CD4-positive, alpha-beta memory T cell (primary cell): ENCODE measurements around the gene PTPRT. TPM values are rescaled to one million over a fixed set of nuclear protein-coding genes. Genes with fewer than 3 reads are reported as not detected.
A peak's percentile ranks its signal among the peaks of the same experiment; 100 is the strongest.

ENCODE experiments used
- CTCF ChIA-PET: fragments of 350-600 bp; sonication (Branson Sonifier 250); formaldehyde crosslinking; loops from one replicate; lab custom pipeline; 2021; ENCODE audit warnings: inconsistent platforms; ENCODE audit not compliant: partially characterized antibody; lab: Charles Lee
- POLR2A ChIA-PET: fragments of 350-600 bp; sonication (Branson Sonifier 250); formaldehyde crosslinking; loops from one replicate; lab custom pipeline; 2021; ENCODE audit not compliant: partially characterized antibody; lab: Charles Lee
- DNase-seq, 5 donors: peaks; one replicate each; pipeline versions ENCODE4 v3.0.0 to v3.0.0-alpha.2; 2020 to 2022; ENCODE audit warnings: mixed read lengths in 1 of 5
- H3K27ac ChIP-seq: one replicate; pipeline ENCODE4 v1.7.0; 2013; ENCODE audit warnings: low read depth, low read length
- H3K27me3 ChIP-seq: 2 replicates; pipeline ENCODE4 v1.7.0; 2013; ENCODE audit warnings: mild to moderate bottlenecking, low read length, moderate library complexity; ENCODE audit not compliant: insufficient read depth
- H3K36me3 ChIP-seq: 2 replicates; pipeline ENCODE4 v1.7.0; 2013; ENCODE audit warnings: mild to moderate bottlenecking, low read length, moderate library complexity; ENCODE audit not compliant: insufficient read depth
- H3K4me1 ChIP-seq: 2 replicates; pipeline ENCODE4 v1.7.0; 2013; ENCODE audit warnings: mild to moderate bottlenecking, low read length, moderate library complexity; ENCODE audit not compliant: insufficient read depth
- H3K4me3 ChIP-seq, 2 donors: one replicate each; pipeline ENCODE4 v1.7.0; 2013; ENCODE audit warnings: low read length in 2 of 2, mild to moderate bottlenecking in 1 of 2
- H3K9me3 ChIP-seq, 2 donors: one replicate each; pipeline ENCODE4 v1.7.0; 2013; ENCODE audit warnings: low read length in 2 of 2, control low read depth in 1 of 2; ENCODE audit not compliant: control insufficient read depth in 1 of 2
- H3K27ac Mint-ChIP-seq, 7 donors: one replicate each; pipeline ENCODE4 v1.8.0; 2020 to 2021; ENCODE audit warnings: mixed read lengths in 7 of 7, mild to moderate bottlenecking in 6 of 7, inconsistent platforms in 3 of 7, moderate library complexity in 3 of 7
- H3K27me3 Mint-ChIP-seq, 2 donors: one replicate each; pipeline ENCODE4 v1.8.0; 2020 to 2021; ENCODE audit warnings: mixed read lengths in 2 of 2
- H3K36me3 Mint-ChIP-seq, 2 donors: one replicate each; pipeline ENCODE4 v1.8.0; 2020 to 2021; ENCODE audit warnings: mixed read lengths in 2 of 2, inconsistent platforms in 1 of 2, mild to moderate bottlenecking in 1 of 2
- H3K4me1 Mint-ChIP-seq, 4 donors: one replicate each; pipeline ENCODE4 v1.8.0; 2020 to 2021; ENCODE audit warnings: mixed read lengths in 4 of 4, mild to moderate bottlenecking in 1 of 4
- H3K4me3 Mint-ChIP-seq, 8 donors: one replicate each; pipeline ENCODE4 v1.8.0; 2020 to 2021; ENCODE audit warnings: mixed read lengths in 8 of 8, mild to moderate bottlenecking in 7 of 8, moderate library complexity in 6 of 8, inconsistent platforms in 3 of 8
- H3K9me3 Mint-ChIP-seq, 8 donors: one replicate each; pipeline ENCODE4 v1.8.0; 2020 to 2021; ENCODE audit warnings: mixed read lengths in 8 of 8, mild to moderate bottlenecking in 5 of 8, inconsistent platforms in 3 of 8, moderate library complexity in 1 of 8
- intact Hi-C: fragments of 100-400 bp; cut with micrococcal nuclease; formaldehyde crosslinking; loops from one replicate; pipeline ENCODE4 v1.15.1; 2023
- polyA plus RNA-seq, 2 donors: library from polyadenylated mRNA; unstranded; fragments of 300-500 nt; fragmentation: Illumina TruSeq; gene quantifications; one replicate each; pipeline ENCODE4 v1.2.3, GENCODE V29; 2021
- total RNA-seq, 2 experiments: library from RNA; stranded (reverse); gene quantifications; one replicate each; pipeline ENCODE4 v1.2.3, GENCODE V29; 2021

Gene PTPRT
- total and polyA plus RNA-seq, 4 experiments from 2014 or later = not detected

DNA sequence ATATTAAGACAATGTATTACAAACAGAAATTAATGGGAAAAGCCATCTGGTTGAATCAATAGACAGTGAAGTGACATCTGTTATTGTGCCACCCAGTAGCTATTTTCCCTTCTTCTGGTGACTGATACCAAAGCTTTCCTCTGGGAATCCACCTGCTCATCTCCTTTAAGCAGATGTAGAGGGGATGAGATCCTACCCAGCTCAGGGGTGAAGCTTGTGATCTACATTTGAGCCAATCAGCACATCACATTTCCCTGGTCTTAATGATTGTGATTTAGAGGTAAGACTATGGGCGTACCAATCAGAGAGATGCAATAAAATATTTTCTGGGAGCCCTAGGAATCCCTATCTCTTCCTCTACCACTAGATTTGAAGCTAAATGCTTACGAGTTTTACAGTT is 782.9 kb downstream of the PTPRT start:
- ChIA-PET CTCF (no interaction called here), POLR2A (no interaction called here)
- H3K4me3 ChIP-seq = no peak overlapping the region
- no peaks in the 10 kb centered on the region for H3K9me3 ChIP-seq
- Mint-ChIP-seq H3K4me3 (no peak overlapping the region), H3K9me3 (peaks cover 0 to 11% (median 3%) of the 10 kb centered on the region in 8 donors), H3K4me1 (no peaks in the 10 kb centered on the region), H3K27me3 (no peaks in the 10 kb centered on the region), H3K36me3 (no peaks in the 10 kb centered on the region), H3K27ac (no peak overlapping the region)
- no peak overlapping the region for H3K27ac ChIP-seq
- no peak for DNase-seq
- H3K4me1 ChIP-seq = no peaks in the 10 kb centered on the region
- H3K36me3 ChIP-seq = no peaks in the 10 kb centered on the region
- intact Hi-C loops = no loop called here
- H3K27me3 ChIP-seq = no peaks in the 10 kb centered on the region

DNA sequence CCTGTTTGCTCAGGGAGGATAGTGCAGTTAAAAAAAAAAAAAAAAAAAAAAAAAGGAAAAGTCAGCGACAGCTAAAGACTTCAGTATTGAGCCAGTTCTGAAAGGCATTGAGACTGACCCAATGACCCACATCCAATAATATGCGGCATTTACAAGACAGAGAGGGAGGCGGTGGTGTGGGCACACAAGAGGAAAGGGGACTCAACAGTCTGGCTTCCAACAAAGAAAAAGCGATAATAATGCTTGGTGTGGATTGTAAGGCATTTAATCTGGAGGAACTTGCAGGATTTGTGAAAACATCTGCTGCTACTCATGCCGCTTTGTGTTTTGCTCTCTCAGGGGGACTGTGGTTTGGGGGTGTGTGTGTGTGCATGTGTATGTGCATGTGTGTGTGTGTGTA is 787.3 kb downstream of the PTPRT start:
- intact Hi-C loops = no loop called here
- Mint-ChIP-seq H3K36me3 (no peaks in the 10 kb centered on the region), H3K4me3 (no peak overlapping the region), H3K4me1 (no peaks in the 10 kb centered on the region), H3K27ac (no peak overlapping the region), H3K9me3 (peaks cover 0 to 11% (median 3%) of the 10 kb centered on the region in 8 donors), H3K27me3 (no peaks in the 10 kb centered on the region)
- no peak for DNase-seq
- no peak overlapping the region for H3K4me3 ChIP-seq
- no peaks in the 10 kb centered on the region for H3K4me1 ChIP-seq
- CTCF ChIA-PET = no interaction called here
- no peaks in the 10 kb centered on the region for H3K27me3 ChIP-seq
- H3K9me3 ChIP-seq = no peaks in the 10 kb centered on the region
- POLR2A ChIA-PET = no interaction called here
- no peaks in the 10 kb centered on the region for H3K36me3 ChIP-seq
- H3K27ac ChIP-seq = no peak overlapping the region

DNA sequence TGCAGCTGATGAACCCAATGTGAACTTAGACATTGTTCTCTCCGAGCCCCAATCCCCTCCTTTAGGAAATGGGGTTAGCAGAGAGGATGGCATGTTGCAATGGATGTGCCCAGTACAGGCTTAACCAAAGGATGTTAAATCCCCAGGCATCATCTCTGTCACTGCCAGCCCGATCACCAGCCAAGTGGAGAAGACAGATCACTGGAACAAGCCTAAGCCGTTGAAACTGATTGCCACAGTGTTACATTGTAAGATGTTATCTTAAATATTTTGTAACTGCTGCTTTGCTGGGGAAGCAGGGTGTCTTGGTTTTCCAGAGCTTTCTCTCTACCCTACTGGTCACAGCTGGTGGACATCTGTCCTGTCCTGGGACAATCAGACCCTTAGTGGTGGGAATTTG is 788.1 kb downstream of the PTPRT start:
- CTCF ChIA-PET = no interaction called here
- Histone ChIP-seq H3K4me1 (no peaks in the 10 kb centered on the region), H3K27me3 (no peaks in the 10 kb centered on the region), H3K36me3 (no peaks in the 10 kb centered on the region), H3K27ac (no peak overlapping the region), H3K4me3 (no peak overlapping the region), H3K9me3 (no peaks in the 10 kb centered on the region)
- no peaks in the 10 kb centered on the region for H3K4me1 Mint-ChIP-seq
- no peaks in the 10 kb centered on the region for H3K36me3 Mint-ChIP-seq
- intact Hi-C loops = no loop called here
- H3K27me3 Mint-ChIP-seq = no peaks in the 10 kb centered on the region
- POLR2A ChIA-PET = no interaction called here
- peaks cover 0 to 11% (median 3%) of the 10 kb centered on the region in 8 donors for H3K9me3 Mint-ChIP-seq
- DNase-seq = no peak
- no peak overlapping the region for H3K4me3 Mint-ChIP-seq
- no peak overlapping the region for H3K27ac Mint-ChIP-seq

DNA sequence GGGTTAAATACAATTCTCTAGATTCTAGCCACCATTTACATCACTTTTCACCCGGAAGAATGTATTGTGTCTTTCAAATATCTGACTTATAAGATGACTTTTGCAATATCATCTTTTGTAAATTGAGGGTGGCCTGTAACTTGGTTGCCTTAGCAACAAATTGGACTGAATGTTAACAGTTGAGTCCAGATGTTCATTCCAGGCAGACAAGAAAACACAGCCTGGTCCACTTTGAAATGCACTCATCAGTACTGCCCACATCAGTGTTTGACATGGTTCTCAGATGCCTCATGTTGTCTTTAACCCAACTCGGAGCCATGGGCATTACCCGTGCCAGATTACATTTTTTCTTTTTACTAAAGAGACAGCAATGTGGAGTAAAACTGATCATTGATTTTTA is 789.9 kb downstream of the PTPRT start:
- no peak overlapping the region for H3K4me3 Mint-ChIP-seq
- Histone ChIP-seq H3K36me3 (no peaks in the 10 kb centered on the region), H3K27me3 (no peaks in the 10 kb centered on the region), H3K27ac (no peak overlapping the region), H3K4me3 (no peak overlapping the region), H3K9me3 (no peaks in the 10 kb centered on the region), H3K4me1 (no peaks in the 10 kb centered on the region)
- H3K4me1 Mint-ChIP-seq = no peaks in the 10 kb centered on the region
- no peak overlapping the region for H3K27ac Mint-ChIP-seq
- intact Hi-C loops = no loop called here
- ChIA-PET POLR2A (no interaction called here), CTCF (no interaction called here)
- H3K36me3 Mint-ChIP-seq = no peaks in the 10 kb centered on the region
- DNase-seq = no peak
- H3K9me3 Mint-ChIP-seq = peaks cover 0 to 11% (median 3%) of the 10 kb centered on the region in 8 donors
- H3K27me3 Mint-ChIP-seq = no peaks in the 10 kb centered on the region

DNA sequence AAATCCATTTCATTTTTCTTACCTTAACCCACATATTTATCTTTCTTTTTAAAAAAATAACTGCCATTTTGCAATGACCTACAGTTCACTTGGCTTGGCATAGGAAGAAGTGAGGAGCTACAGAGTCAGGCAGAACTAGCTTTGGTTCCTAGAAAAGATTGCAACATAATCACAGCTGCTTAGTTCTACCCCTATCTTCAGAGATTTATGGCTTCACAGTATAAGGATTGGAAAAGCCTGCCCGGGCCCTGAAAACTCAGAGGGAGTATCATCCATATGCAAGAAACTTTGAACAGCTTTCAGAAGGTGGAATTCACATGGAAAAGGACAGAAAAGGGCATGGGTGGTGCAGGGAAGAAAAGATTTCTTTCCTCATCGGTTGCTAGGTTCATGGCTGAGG is 797.3 kb downstream of the PTPRT start:
- DNase-seq = no peak
- intact Hi-C loops = no loop called here
- Histone ChIP-seq H3K36me3 (no peaks in the 10 kb centered on the region), H3K4me1 (no peaks in the 10 kb centered on the region), H3K27me3 (no peaks in the 10 kb centered on the region), H3K9me3 (no peaks in the 10 kb centered on the region), H3K4me3 (no peak overlapping the region), H3K27ac (no peak overlapping the region)
- Mint-ChIP-seq H3K4me1 (no peaks in the 10 kb centered on the region), H3K36me3 (no peaks in the 10 kb centered on the region), H3K4me3 (no peak overlapping the region), H3K9me3 (peaks cover 0 to 8% (median 3%) of the 10 kb centered on the region in 8 donors), H3K27ac (no peak overlapping the region), H3K27me3 (no peaks in the 10 kb centered on the region)
- ChIA-PET CTCF (no interaction called here), POLR2A (no interaction called here)

DNA sequence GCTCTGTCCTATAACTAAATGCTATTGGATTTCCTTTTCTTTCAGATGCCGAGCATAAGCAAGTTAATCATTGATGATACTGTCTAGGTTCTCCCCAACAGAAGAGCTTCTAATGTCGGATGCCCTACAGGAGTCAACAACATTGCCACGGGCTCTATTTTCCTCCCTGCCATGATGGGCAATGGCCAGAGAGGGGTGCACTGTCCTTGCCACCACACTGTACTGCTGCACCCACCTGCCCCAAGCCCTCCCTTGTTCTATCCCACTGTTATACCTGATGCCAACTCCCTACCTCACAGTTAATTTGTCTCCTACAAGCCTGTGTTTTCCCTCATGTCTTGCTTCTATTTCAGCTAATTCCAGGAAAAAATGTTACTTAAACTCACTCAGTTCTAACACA is 797.9 kb downstream of the PTPRT start:
- Mint-ChIP-seq H3K36me3 (no peaks in the 10 kb centered on the region), H3K27me3 (no peaks in the 10 kb centered on the region), H3K27ac (no peak overlapping the region), H3K4me1 (no peaks in the 10 kb centered on the region), H3K4me3 (no peak overlapping the region), H3K9me3 (peaks cover 0 to 10% (median 4%) of the 10 kb centered on the region in 8 donors)
- POLR2A ChIA-PET = no interaction called here
- Histone ChIP-seq H3K9me3 (no peaks in the 10 kb centered on the region), H3K27me3 (no peaks in the 10 kb centered on the region), H3K36me3 (no peaks in the 10 kb centered on the region), H3K4me1 (no peaks in the 10 kb centered on the region), H3K4me3 (no peak overlapping the region), H3K27ac (no peak overlapping the region)
- intact Hi-C loops = no loop called here
- CTCF ChIA-PET = no interaction called here
- DNase-seq = no peak

DNA sequence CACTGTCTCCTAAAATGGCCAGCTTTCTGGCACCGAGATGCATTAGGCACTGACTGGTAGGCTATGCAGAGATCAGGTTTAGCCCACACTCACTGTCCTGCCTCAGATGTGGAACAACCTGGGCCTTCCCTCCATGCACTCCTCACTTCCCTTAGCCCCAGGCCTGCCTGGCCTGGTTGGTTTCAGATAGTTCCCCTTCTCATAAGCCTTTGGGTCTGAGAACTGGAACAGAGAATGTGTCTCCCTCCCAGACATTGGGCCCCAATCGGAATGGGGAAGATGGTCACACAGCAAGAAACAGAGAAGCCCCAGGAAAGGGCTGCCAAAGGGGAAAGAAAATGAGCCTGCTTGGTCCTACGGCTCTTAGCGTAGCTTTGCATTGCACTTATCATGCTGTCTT is 809.4 kb downstream of the PTPRT start:
- no peaks in the 10 kb centered on the region for H3K9me3 ChIP-seq
- ChIA-PET POLR2A (no interaction called here), CTCF (no interaction called here)
- H3K36me3 Mint-ChIP-seq = no peaks in the 10 kb centered on the region
- no peaks in the 10 kb centered on the region for H3K27me3 ChIP-seq
- no peak overlapping the region for H3K4me3 ChIP-seq
- H3K4me1 ChIP-seq = no peaks in the 10 kb centered on the region
- H3K27ac Mint-ChIP-seq = peak overlapping the region in 1 of 7 donors; percentile 53
- no peak overlapping the region for H3K4me3 Mint-ChIP-seq
- peaks cover 0 to 12% (median 5%) of the 10 kb centered on the region in 8 donors for H3K9me3 Mint-ChIP-seq
- intact Hi-C loops = no loop called here
- peaks cover 0 to 3% of the 10 kb centered on the region in 2 donors for H3K27me3 Mint-ChIP-seq
- H3K36me3 ChIP-seq = no peaks in the 10 kb centered on the region
- no peaks in the 10 kb centered on the region for H3K4me1 Mint-ChIP-seq
- no peak overlapping the region for H3K27ac ChIP-seq
- DNase-seq = no peak

DNA sequence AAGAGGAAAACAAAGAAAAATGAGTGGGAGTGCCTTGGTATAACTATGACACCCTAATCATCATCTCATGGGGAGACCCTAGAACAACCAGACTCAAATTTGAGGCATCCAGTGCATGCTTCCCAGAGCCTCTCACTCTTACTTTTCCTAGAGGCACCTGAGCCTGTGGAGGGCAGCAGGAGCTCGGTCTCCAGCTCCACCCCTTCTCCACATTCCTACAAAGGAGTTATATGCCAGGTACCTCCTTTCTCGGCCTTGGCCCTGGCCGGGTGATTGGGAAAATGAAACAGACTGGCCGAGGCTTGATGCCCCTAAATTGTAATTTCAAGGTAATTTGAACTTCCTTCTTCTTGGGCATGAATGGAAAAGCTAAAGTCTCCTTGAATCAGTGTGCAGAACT is 810.3 kb downstream of the PTPRT start:
- Mint-ChIP-seq H3K4me1 (no peaks in the 10 kb centered on the region), H3K27me3 (peaks cover 0 to 1% of the 10 kb centered on the region in 2 donors), H3K27ac (no peak overlapping the region), H3K36me3 (no peaks in the 10 kb centered on the region), H3K9me3 (peaks cover 0 to 12% (median 5%) of the 10 kb centered on the region in 8 donors), H3K4me3 (no peak overlapping the region)
- DNase-seq = no peak
- H3K9me3 ChIP-seq = no peaks in the 10 kb centered on the region
- ChIA-PET POLR2A (no interaction called here), CTCF (no interaction called here)
- H3K27ac ChIP-seq = no peak overlapping the region
- intact Hi-C loops = no loop called here
- H3K36me3 ChIP-seq = no peaks in the 10 kb centered on the region
- H3K27me3 ChIP-seq = no peaks in the 10 kb centered on the region
- H3K4me1 ChIP-seq = no peaks in the 10 kb centered on the region
- no peak overlapping the region for H3K4me3 ChIP-seq
